Measurements from ENCODE around the gene PAPPA. TPM values are rescaled to one million over a fixed set of nuclear protein-coding genes. Genes with fewer than 3 reads are reported as not detected.

PAPPA gene
- total and polyA plus RNA-seq, 2 of the 8 experiments (the other 6 are each of a cell fraction or from before 2014, with no cell fraction given), result 0.18 to 0.63 TPM

- Histone ChIP-seq H2BK5ac (ENCODE audit: low read depth, low read length) (no peak overlapping the region), H3K79me1 (ENCODE audit: low read depth, low read length) (no peaks in the 10 kb centered on the region), H2BK20ac (ENCODE audit: low read length) (no peak overlapping the region), H3K23ac (ENCODE audit: insufficient read length) (no peak overlapping the region), H3K18ac (ENCODE audit: extremely low read depth, low read length) (no peak overlapping the region), H4K91ac (replicated peaks; ENCODE audit: insufficient read length, low read length) (no peak overlapping the region), H2BK12ac (ENCODE audit: low read depth, low read length) (no peak overlapping the region), H4K8ac (ENCODE audit: extremely low read depth, insufficient read depth, low read length) (no peak overlapping the region), H2BK15ac (ENCODE audit: low read length) (no peak overlapping the region), H3K4me2 (ENCODE audit: insufficient read depth in 1 of 2, low read depth in 2 of 2, low read length in 2 of 2) (no peak overlapping the region), H3K9ac (replicated peaks in 1 of 4; ENCODE audit: extremely low read depth in 1 of 4, low read depth in 3 of 4, low read length in 3 of 4) (no peak overlapping the region), H3K4me3 (ENCODE audit: extremely low read depth in 1 of 4, insufficient read depth in 2 of 4, low read depth in 3 of 4, low read length in 4 of 4) (no peak overlapping the region), H3K4me1 (replicated peaks in 1 of 4; ENCODE audit: control insufficient read depth in 3 of 4, insufficient read depth in 4 of 4, low read length in 3 of 4) (no peaks in the 10 kb centered on the region), H2AK5ac (ENCODE audit: low read depth, low read length) (no peak overlapping the region), H2AFZ (ENCODE audit: low read length) (no peak overlapping the region), H3K79me2 (ENCODE audit: control insufficient read depth in 1 of 2, insufficient read depth in 2 of 2, low read length in 2 of 2) (no peaks in the 10 kb centered on the region), H3K23me2 (ENCODE audit: low read depth, low read length) (no peaks in the 10 kb centered on the region; the same call in 1 of the 2 replicates), H3K14ac (ENCODE audit: insufficient read length) (no peak overlapping the region), H3K36me3 (ENCODE audit: control insufficient read depth in 2 of 4, insufficient read depth in 4 of 4, low read length in 3 of 4) (no peaks in the 10 kb centered on the region), H4K20me1 (replicated peaks in 1 of 2; ENCODE audit: control insufficient read depth in 1 of 2, insufficient read depth in 2 of 2, low read length in 2 of 2) (no peaks in the 10 kb centered on the region), H3K4ac (replicated peaks; ENCODE audit: insufficient read length, low read depth, low read length) (no peak overlapping the region), H3K9me3 (ENCODE audit: insufficient read depth in 2 of 2, low read depth in 1 of 2, low read length in 1 of 2) (no peaks in the 10 kb centered on the region), H3K56ac (replicated peaks; ENCODE audit: insufficient read length, low read depth, low read length) (no peak overlapping the region), H2BK120ac (replicated peaks; ENCODE audit: low read depth, low read length) (no peak overlapping the region), H3K27me3 (replicated peaks in 1 of 4; ENCODE audit: control insufficient read depth in 3 of 4, extremely low read depth in 1 of 4, insufficient read depth in 3 of 4, low read length in 3 of 4) (no peaks in the 10 kb centered on the region), H3K27ac (ENCODE audit: low read depth, low read length) (no peak overlapping the region), H4K5ac (ENCODE audit: insufficient read length, low read depth, low read length) (no peak overlapping the region)
- POLR2A ChIA-PET (ENCODE audit: partially characterized antibody), result no interaction called here
- DNase-seq (ENCODE audit: low read depth in 1 of 2, low spot score in 2 of 2), result no peak
- 89% methylated on average over 3 of the region's 3 CpGs; no CpG with 5 or more reads in 1 of the 2 experiments for WGBS, 2 experiments (ENCODE audit: extremely low coverage in 1 of 2, insufficient coverage in 1 of 2, insufficient read length in 1 of 2, insufficient replicate concordance in 2 of 2, low coverage in 1 of 2, low lambda C conversion rate in 2 of 2, missing lambda C conversion rate in 1 of 2)
- no peak for TF ChIP-seq SP2 (IDR thresholded peaks at IDR 0.05; ENCODE audit: low read length)
- TF ChIP-seq RAD21 (IDR thresholded peaks at IDR 0.05 in 1 of 2, conservative IDR thresholded peaks at IDR 0.05 in 1 of 2; ENCODE audit: low read depth in 2 of 2, low read length in 2 of 2), result no peak
- TF ChIP-seq JUND (IDR thresholded peaks at IDR 0.05; ENCODE audit: low read length), result no peak
- no peak for TF ChIP-seq SIRT6 (IDR thresholded peaks at IDR 0.05; ENCODE audit: low read length)
- TF ChIP-seq CBX8 (IDR thresholded peaks at IDR 0.05; ENCODE audit: borderline replicate concordance, low read depth, low read length), result no peak
- TF ChIP-seq TEAD4 (IDR thresholded peaks at IDR 0.05; ENCODE audit: low read depth, low read length), result no peak
- TF ChIP-seq CHD2 (IDR thresholded peaks at IDR 0.05; ENCODE audit: low read length), result no peak
- TF ChIP-seq HDAC2 (IDR thresholded peaks at IDR 0.05; ENCODE audit: borderline replicate concordance in 1 of 2, low read depth in 2 of 2, low read length in 2 of 2), result no peak
- no peak for TF ChIP-seq RNF2 (IDR thresholded peaks at IDR 0.05; ENCODE audit: borderline replicate concordance, low read depth, low read length, missing control alignments, poor library complexity, severe bottlenecking)
- TF ChIP-seq SIN3A (conservative IDR thresholded peaks at IDR 0.05 in 1 of 2, IDR thresholded peaks at IDR 0.05 in 1 of 2; ENCODE audit: low read depth in 1 of 2, low read length in 2 of 2), result no peak
- no peak for TF ChIP-seq FOSL1 (IDR thresholded peaks at IDR 0.05; ENCODE audit: insufficient read depth, low read depth, low read length)
- TF ChIP-seq EP300 (IDR thresholded peaks at IDR 0.05; ENCODE audit: borderline replicate concordance in 1 of 2, low read depth in 2 of 2, low read length in 2 of 2), result no peak
- no peak for TF ChIP-seq EGR1 (IDR thresholded peaks at IDR 0.05; ENCODE audit: borderline replicate concordance, low read depth, low read length)
- no peak for TF ChIP-seq HDAC6 (IDR thresholded peaks at IDR 0.05; ENCODE audit: low read depth, low read length)
- FAIRE-seq, result no peak
- CTCF ChIA-PET (ENCODE audit: partially characterized antibody), result interaction anchor here (1.6 kb wide), 1 partner anchor 71 kb away, joined by 4 read pairs; no protein-coding TSS in a partner anchor
Measured at GRCh38 chr9:116233160-116233530, 79.6 kb downstream of the PAPPA start.

Measured in H1 (cell line).